Right lobe of liver (tissue), 4 donors: Measurements from ENCODE around the gene RWDD1.

Experiments used
- POLR2A ChIP-seq: fragments of 450-650 bp; IDR thresholded peaks from one replicate; pipeline ENCODE4 v1.6.1; 2017; ENCODE audit warnings: antibody characterized with exemption, mild to moderate bottlenecking
- TF ChIP-seq, protein P1 (sequence below), 4 donors: fragments of 200-600 bp in 3 of 4; fragments of 450-650 bp in 1 of 4; IDR thresholded peaks; one replicate each; pipeline versions ENCODE4 v1.5.1 to v1.8.0; 2016 to 2022; ENCODE audit warnings: antibody characterized with exemption in 4 of 4, mild to moderate bottlenecking in 2 of 4
- donor health status: DM: no; HTN: no; CAD: no.
- donor health status: DM: no; HTN: no; CAD: no.
- donor health status: DM: no; HTN: yes; CAD: no.

- TF ChIP-seq, protein P1, sequence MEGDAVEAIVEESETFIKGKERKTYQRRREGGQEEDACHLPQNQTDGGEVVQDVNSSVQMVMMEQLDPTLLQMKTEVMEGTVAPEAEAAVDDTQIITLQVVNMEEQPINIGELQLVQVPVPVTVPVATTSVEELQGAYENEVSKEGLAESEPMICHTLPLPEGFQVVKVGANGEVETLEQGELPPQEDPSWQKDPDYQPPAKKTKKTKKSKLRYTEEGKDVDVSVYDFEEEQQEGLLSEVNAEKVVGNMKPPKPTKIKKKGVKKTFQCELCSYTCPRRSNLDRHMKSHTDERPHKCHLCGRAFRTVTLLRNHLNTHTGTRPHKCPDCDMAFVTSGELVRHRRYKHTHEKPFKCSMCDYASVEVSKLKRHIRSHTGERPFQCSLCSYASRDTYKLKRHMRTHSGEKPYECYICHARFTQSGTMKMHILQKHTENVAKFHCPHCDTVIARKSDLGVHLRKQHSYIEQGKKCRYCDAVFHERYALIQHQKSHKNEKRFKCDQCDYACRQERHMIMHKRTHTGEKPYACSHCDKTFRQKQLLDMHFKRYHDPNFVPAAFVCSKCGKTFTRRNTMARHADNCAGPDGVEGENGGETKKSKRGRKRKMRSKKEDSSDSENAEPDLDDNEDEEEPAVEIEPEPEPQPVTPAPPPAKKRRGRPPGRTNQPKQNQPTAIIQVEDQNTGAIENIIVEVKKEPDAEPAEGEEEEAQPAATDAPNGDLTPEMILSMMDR (IDR thresholded peaks at IDR 0.05), result no peak
- TF ChIP-seq POLR2A, result no peak
Observed at GRCh38 chr6:116615937-116616736, 44.8 kb downstream of the RWDD1 start, which contains the start of gene RSPH4A.
